NCI-H1694 (cell line): ENCODE measurements around the gene ANKRD60.

ENCODE experiments used
- DNase-seq: peaks from one replicate; lab custom pipeline; 2025; lab: John Stamatoyannopoulos, UW

Gene ANKRD60

DNA sequence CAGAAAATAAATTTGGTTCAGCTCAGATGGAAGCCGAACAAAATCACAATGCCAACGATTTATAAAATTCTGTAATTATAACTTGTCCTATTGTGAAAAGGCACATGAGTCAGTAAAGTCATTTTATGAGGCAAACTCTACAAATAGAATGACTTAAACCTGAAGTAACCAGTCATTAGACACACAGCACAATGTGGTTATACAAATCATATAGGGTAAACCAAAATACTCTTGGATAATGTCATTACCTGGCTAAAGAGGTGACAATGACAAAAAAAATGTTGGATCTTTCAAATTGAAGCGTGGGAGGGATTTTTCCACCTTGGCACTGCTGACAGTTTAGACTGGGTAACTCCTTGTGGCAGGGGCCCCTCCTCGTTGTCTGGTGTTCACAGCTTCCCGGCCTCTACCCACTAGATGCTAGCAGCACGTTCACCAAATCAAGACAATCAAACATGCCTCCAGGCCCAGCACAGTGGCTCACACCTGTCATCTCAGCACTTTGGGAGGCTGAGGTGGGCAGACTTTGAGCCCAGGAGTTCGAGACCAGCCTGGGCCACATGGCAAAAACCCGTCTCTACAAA, 5.0 kb downstream of the ANKRD60 start:
- no peak for DNase-seq

DNA sequence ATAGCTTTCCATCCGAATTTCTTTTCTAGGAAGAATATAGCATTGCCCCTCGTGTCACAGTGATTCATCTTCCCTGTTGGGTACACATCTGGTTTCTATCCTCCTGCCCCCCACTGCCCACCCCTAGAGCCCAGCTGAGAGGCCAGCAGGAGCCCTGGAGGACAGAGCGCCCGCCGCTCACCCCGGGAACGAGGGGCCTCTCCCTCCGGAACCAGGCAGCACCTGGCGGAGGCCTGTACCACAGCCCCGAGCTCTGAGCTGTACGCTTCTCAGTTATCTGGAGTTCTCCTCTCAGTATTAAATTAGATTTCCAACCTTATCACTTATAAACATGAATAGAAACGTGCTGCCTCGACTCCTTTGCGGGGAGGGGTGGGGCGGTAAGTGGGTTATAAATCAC, 6.0 kb downstream of the ANKRD60 start:
- no peak for DNase-seq

DNA sequence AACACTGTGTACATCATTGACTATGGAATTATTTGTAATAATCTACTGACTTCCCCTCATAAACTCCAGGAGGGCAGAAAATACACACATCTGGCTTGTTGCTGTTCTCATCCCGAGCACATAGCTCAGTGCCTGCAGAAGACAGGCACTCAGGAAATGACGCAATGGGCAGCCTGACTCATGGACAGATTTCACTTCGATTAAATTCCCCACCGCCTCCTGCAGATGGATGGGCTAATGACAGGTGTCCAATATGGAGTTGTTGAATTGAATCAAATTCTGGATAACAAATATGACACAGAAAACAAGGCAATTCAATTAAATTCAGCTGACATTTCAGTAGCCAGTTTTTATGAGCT, 9.1 kb downstream of the ANKRD60 start:
- no peak for DNase-seq

DNA sequence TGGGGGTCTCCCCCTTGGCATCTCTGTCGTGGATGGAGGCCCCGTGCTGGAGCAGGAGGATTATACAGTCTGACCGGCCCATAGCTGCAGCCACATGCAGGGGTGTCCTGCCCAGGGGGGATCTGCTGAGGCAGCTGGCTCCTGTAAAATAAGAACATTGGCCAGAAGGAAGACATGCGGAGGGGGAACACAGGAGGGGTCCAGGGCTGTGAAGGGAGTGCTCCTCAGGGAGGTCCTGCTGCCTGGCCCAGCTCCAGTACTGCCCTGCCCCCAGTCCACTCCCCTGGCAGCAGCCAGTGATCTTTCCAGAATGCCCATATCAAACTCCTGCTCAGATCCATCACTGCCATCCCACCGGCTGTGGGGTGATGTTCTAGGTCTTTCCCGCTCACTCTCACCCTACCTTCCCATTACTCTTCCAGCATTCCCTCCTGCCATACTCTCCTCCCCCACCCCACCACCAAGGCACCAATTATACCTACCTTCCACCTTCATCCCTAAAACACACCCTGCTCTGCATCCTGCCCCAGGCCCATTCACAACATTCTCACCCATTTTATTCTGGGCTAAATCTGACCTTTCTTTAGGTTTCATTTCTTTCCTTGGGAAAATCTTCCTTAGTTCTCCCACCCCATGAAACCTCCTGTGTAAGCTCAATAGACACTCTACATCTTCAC, 9.7 kb downstream of the ANKRD60 start:
- DNase-seq = no peak

DNA sequence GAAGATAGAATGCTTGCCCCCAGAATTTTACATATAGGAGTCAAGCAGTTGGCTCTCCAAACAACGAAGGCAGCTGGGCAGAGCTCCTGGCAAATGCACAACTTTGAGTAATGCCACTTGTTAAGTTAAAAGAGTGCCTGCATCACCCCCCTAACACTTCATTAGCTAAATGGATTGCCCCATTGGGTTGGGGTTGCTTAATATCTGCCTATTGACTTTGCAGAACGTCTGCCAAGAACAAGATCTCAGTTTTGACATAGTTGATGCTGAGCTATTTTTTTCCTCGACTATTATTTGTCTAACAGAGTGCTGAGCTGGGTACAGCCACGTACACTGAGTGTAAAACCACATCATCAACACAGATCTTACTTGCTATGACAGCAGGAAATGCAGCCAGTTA, 12.1 kb downstream of the ANKRD60 start:
- DNase-seq = no peak

DNA sequence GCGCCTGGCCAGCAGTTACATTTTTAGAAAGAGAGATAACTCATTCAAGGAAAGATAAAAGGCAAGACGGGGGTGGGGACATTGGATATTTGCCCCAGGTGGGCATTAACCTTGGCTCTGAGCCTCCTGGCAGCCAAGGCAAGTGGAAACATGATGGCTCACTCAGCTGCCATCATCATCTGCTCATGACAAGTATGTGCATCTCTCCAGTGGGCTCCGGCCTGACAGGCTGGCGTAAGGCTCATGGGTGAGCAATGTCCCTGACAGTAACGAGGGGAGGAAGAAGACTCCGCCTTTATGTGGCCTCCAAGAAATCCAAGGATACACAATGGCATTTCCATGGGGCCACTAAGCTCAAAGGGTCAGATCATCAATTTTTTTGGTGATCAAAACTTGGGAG, 13.3 kb downstream of the ANKRD60 start:
- no peak for DNase-seq

DNA sequence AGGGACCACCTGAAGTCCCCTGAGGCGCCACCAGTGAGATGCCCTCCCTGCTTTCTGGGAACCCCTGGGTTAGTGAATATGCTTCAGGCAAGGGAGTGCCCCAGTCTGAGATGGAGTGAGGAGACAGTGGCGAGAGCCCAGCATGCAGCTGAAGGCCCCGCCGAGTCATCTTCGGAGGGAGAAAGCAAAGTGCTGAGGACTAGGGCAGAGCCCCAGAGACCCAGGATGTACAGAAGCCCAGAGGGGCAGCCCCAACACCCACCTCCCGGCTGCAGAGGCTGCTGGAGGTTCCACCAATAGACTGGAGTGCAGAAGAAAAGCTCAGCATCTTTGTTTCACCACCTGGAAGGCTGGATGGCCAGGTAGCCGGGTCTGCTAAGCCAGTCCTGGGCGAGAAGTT, 14.1 kb downstream of the ANKRD60 start:
- no peak for DNase-seq

DNA sequence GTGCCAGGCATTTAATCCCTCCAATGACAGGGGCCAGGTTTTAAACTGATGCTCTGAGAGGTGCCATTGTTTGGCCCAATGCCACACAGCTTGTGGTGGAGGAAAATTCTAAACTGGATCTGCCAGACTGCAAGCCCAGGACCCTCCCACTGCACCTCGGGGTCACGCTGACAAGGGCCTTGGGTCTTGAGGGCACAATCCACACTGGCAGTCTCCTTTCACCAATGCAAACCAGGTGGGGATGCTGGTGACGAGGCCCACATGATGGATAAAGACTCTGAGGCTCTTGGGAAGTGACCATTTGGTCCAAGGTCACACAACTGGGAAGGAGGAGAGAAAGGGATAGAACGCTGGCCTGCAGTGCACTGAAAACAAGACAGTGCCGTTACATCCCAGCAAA, 14.7 kb downstream of the ANKRD60 start:
- no peak for DNase-seq

DNA sequence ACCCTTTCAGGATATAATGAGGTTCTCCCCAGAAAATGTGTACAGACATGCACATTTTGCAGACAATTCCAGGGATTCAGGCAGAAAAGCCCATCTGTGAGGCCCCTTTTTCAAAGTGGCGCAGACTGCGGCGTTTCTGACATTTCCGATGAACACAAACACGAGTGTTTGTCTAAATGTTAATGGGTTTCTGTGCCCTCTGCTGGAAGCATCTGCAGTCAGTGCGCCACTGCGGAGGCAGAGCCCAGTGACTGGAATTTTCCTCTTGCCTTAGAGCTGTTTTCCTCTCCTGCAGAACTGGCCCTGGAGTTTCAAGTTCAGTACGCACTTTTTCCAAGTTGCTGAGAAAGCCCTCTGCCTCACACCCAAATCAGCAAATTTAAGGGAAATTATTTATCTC, 15.3 kb downstream of the ANKRD60 start:
- DNase-seq = no peak

DNA sequence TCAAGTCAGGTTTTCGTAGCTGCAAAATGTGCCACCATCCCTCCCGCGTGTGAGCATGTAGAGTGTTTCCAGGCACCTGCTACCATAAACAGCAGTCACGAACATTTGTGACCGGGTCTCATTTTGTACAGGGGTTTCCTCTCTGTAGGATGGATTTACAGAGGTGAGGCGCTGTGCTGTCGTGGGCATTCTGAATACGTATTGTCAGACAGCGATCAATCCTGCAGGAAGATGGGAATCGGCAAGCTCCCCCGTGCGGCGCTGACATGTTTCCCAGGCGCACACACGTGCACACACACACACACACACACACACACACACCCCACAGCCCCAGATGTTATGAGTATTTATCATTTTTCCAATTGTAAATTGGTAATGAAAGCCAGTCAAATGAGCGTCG, 15.8 kb downstream of the ANKRD60 start:
- no peak for DNase-seq

DNA sequence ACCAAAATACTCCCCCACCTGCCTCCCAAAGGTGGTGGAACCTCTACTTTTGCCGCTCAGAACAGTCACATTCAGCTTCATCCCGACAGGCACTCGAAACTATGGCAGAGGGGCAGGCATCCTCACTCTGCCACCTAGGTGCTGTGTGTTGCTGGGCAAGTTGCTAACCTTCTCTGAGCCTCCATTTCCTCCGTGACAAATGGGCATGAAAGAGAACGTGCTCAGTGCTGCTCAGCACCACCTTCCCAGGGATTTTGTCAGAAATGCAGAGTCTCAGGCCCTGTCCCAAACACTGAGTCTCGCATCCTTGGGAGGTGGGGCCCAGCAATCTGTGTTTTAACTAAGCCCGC, 18.1 kb downstream of the ANKRD60 start:
- no peak for DNase-seq

DNA sequence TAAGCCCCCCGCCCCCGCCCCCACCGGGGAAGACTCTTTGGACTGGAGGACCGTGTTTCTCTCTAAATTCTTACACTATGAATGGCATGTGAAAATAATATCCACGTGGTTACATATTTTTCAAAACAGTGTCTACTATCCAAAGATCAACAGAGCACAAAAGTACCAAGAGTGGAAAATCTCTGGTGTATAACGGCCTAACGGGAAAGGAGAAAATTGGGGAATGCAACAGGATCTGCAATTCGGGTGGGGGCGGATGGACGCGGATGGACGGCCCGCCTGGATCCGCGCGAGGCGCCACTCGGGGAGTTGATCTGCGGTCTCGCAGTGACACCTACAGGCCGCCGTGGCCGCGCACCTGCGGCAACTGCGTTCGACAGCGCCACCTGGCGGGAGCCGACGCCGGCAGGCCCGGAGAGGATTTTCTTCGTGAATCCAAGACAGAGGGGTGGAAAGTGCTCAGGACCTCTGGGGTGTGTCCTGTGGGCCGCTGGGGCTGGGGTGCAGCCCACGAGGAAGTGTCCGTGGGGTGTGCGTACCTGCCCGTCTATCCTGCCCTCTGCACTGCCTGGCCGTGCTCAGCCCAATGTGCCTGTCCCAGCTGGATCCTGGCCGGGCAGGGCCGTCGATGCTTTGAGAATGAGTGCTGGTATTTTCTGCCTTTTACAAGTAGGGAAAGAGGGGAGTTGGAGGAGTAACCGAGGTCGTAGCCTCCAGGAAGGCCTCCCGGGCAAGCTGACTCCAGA, 18.6 kb downstream of the ANKRD60 start:
- DNase-seq = peak; percentile 32

DNA sequence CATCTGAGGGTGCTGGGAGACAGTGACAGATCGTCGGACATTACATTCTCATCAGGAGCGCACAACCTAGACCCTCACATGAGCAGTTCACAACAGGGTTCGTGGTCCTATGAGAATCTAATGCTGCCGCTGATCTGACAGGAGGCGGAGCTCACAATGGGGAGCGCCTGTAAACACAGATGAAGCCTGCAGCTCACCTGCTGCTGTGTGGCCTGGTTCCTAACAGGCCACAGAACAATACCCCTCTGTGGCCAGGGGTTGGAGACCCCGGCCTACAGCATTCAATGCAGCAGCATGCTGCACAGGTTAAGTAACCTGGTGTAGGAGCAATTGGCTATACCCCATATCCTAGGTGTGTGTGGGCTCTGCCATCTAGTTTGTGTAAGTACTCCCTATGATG, 19.5 kb downstream of the ANKRD60 start:
- no peak for DNase-seq

DNA sequence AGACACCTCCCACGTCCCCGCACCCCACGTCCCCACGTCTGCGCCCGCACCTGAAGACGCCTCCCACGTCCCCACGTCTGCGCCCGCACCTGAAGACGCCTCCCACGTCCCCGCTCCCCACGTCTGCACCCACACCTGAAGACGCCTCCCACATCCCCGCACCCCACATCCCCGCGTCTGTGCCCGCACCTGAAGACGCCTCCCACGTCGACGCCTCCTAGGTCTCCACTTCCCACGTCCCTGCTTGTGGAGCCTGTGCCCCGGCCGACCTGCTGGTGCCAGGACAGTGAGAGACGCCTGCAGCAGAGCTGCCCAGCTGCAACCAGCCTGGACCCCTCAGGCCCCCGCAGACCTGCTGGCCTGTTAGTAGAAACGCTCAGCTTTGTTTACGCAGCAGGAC, 22.6 kb downstream of the ANKRD60 start:
- DNase-seq = no peak

DNA sequence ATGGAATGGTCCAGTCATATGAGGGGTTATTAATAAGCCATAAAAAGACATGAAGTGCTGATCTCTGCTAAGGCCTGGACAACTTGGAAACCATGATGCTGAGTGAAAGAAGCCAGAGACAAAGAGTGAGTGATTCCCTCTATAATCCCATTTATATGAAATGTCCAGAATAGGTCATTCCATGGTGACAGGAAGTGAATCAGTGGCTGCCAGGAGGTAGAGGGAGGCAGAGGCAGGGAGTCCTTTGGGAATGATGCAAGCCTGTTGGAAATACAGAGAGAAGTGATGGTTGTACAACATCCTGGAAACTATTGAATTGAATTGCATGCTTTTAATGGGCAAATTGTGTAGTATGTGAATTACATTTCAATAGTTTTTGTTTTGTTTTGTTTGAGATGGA, 26.4 kb downstream of the ANKRD60 start:
- no peak for DNase-seq

DNA sequence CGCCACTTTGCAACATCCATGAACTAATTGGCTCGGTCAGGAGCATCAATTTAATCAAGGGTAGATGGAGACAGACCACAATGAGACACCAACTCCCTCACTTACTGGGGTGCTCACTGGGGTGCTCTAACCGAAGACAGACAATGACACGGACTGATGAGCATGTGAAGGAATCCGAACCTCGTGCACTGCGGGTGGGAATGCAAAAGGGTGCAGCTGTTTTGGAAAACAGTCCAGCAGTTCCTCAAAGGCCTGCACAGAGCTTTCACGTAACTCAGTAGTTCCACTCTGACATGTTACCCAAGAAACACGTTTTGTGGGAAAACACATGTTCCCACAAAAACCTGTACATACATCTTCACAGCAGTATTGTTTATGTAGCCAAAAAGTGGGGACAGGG, 26.8 kb downstream of the ANKRD60 start:
- no peak for DNase-seq

DNA sequence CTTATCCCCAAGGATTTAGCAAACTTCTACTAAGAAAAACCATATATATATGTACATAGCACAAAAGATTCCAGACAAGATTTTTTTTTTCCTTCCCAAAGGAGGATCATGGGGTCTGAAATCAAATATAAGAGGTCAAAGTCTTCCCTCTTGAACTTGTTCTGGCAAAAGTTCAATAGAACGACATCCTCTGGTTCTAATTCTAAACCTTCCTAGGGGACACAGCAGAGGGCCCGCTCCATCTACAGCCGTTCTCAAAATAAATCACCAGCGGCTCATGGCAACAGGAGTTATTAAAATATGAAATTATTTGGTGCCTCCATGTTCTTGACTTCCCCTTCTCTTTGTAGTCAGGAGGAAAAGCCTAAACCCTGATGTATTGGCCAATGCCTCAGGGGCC, 29.0 kb downstream of the ANKRD60 start:
- DNase-seq = no peak

DNA sequence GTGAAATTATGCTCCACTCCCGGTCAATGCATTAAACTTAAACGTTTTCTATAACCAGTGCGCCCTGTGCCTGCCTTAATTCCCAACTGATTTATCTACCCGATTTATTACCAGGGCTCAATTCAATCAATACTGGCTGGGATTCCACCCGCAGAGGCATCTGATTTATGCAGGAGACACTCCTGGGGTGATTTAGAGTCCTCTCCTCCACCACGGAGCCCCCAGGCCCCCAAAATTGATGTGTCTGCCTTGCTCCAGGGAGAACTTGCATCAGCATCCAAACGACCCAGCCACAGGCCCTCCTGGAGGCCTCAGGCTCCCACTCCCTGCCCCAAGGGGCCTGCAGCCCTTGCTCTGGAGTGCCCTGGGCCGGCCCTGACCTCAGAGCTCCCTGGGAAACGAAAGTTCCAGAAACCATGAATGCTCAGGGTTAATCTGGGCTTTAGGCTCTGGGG, 29.5 kb downstream of the ANKRD60 start:
- no peak for DNase-seq

DNA sequence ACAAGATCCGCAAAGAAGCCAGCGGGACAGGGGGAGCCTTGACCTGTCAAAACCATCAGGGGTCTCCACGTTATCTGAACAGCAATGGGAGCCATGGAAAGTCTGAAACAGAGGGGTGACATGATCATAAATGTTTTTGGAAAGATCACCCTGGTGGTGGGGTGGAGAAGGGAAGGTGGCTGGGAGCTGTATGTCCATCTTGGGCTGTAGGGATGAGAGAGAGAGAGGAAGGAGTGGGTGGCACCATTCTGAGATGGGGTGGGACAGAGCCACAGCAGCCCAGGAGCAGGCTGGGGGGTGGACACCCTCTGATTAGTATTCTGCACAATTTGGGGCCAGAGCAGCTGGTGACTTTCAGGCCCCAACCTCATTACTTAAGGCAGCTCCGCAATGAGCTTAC, 30.1 kb downstream of the ANKRD60 start:
- no peak for DNase-seq

DNA sequence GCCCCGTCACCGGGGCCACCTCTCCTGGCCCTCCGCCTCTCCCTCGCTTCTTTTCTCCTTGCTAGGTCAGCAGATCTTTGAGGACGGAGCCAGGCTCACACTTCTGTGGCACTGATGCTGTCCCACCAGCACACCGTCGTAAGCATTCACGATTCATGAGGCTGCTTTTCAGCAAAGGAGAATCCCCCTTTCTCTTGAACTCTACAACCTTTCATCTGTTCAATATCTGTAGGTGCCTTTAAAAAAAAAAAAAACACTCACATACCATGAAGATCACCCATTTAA, 31.3 kb downstream of the ANKRD60 start:
- DNase-seq = no peak

DNA sequence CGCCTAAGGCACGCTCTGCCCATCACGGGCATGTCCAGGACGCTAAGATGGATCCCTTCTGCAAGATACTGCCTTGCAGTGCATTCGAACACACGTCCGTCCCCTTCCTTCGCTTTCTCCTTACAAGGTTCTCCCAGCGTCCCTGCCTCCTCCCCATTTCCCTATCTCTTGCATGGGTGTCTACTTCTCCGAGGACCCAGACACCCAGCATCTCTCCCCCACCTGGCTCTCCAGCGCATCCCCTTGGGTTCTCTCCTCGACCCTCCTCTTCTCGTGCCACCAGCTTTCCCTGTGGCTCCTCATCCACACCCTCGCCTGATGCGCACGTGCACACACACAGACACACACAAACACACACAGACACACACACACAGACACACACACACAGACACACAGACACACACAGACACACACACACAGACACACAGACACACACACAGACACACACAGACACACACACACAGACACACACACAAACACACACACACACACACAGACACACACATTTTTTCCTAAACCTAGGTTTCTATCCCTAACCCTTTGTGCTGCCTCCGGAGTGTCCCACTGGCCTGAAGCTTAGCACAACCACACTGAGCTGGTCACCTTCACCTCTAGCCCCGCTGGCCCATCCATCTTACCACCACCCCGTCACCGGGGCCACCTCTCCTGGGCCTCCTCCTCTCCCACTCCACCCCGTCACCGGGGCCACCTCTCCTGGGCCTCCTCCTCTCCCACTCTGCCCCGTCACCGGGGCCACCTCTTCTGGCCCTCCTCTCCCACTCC, 31.9 kb downstream of the ANKRD60 start:
- no peak for DNase-seq

DNA sequence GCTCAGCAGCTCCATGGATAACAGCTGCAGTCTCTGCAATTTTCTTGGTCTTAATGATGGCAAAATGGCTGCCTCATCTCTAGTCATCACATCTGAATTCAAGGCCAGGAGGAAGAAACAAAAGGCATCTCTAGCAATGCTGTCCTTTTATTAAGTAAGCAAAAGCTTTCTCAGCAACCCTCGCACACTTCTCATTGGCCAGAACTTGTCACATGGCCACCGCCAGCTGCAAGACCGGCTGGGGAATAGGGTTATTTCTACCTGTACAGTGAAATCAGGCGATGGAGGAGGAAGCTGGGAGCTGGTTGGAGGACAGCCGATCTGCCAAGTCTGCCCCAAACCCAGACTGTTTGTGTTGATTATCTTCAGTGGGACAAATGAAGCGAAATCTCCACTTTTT, 33.4 kb downstream of the ANKRD60 start:
- no peak for DNase-seq

DNA sequence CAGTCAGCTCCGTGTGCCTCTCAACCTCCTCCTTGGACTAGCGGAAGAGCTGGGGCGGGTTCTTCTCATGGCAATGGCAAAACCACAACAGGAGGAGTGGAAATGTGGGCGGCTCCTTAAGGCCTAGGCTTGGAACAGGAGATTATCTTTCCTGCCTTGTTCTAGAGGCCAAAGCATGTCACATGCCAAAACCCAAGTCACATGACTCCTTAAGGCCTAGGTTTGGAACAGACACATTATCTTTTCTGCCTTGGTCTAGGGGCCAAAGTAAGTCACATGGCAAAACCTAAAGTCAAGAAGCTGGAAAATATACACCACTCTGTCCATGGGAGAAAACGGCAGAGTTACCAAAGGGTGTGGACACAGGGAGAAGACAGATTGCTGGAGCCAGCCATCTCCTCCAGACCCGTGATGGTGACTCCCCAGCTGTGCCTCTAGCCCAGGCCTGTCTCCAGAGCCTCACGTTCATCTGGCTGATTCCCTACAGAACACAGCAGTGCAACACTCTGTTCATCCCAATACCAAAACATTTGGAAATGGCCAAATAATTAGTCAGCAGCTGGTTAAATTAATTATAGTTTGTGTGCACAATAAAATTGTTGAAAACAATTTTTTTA, 34.2 kb downstream of the ANKRD60 start:
- no peak for DNase-seq
